DND-41 (cell line): ENCODE results near the gene WDFY4.

Experiments
- EZH2 ChIP-seq: IDR thresholded peaks from 3 replicates; pipeline ENCODE4 v1.6.1; 2012; ENCODE audit warnings: borderline replicate concordance, low read depth, mild to moderate bottlenecking, moderate library complexity, low read length, inconsistent platforms; ENCODE audit not compliant: severe bottlenecking
- TF ChIP-seq, protein P1 (sequence below): IDR thresholded peaks from 2 replicates; pipeline ENCODE4 v1.5.1; 2012; ENCODE audit warnings: borderline replicate concordance, low read length, moderate library complexity, mild to moderate bottlenecking; ENCODE audit not compliant: poor library complexity, severe bottlenecking; ENCODE audit errors: extremely low read depth

DNA sequence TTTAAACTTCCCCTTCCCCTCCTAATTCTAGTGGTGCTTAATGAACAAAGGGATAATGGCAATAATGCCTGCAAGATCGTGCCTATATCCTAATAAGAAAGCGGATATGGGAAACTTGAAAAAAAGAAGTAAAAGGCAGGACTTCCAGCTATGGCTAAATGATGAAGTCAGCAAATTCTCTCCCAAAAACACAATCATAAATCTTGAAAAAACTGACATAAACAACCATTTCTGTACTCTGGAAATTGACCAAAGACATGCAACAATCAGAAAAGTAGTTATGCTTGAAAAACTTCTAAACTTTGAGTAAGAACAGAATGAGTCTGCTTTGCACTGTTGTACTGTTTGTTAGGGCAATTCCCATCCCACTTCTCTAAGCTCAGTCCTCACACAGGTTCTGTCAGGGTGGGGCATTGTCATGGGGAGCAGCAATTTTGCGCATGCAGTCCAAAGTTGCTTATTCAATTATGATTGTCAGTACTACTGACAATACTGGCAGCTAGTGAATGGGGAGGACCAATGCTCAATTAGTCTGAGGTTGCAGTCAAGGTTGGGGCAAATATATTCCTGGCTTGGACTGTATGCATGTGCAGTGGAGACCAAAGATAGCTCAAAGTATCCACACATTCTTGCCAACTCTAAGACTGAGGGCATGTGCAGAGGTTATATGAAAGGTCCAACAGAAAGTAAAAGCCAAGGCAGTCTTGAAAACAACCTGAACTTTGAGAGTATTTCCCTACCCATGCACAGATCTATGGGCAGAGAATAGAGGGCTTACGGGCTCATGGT, 45.7 kb upstream of the WDFY4 start:
- TF ChIP-seq EZH2: no peak
- TF ChIP-seq, protein P1, sequence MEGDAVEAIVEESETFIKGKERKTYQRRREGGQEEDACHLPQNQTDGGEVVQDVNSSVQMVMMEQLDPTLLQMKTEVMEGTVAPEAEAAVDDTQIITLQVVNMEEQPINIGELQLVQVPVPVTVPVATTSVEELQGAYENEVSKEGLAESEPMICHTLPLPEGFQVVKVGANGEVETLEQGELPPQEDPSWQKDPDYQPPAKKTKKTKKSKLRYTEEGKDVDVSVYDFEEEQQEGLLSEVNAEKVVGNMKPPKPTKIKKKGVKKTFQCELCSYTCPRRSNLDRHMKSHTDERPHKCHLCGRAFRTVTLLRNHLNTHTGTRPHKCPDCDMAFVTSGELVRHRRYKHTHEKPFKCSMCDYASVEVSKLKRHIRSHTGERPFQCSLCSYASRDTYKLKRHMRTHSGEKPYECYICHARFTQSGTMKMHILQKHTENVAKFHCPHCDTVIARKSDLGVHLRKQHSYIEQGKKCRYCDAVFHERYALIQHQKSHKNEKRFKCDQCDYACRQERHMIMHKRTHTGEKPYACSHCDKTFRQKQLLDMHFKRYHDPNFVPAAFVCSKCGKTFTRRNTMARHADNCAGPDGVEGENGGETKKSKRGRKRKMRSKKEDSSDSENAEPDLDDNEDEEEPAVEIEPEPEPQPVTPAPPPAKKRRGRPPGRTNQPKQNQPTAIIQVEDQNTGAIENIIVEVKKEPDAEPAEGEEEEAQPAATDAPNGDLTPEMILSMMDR: no peak
